C4-2B (cell line): ENCODE measurements around the gene PLPP4.

Source experiments
- CTCF ChIP-seq: fragments of 450-650 bp; conservative IDR thresholded peaks from 2 replicates; pipeline ENCODE4 v1.5.1; 2017; ENCODE audit warnings: mild to moderate bottlenecking
- ZFX ChIP-seq: fragments of 450-650 bp; IDR thresholded peaks from 2 replicates; pipeline ENCODE4 v1.6.1; 2017

DNA sequence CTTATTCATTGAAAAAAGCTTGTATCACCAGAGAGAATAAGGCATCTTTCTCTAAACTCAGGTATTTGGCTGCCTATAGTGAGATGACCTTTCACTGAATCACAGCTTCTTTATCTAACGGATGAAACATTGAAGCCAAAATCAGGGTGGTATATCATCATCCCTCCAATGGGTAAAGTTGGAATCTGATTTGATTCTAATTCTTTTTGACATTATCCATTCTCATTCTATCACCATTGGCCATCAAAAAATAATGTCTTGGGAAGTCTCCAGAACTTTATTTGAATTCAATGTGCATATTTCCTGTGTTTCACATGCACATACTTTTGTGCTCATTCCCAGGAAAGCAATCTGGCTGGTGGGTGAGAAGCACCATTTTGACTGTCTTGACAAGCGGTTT is 95.2 kb downstream of the PLPP4 start:
- TF ChIP-seq CTCF (no peak), ZFX (no peak)
